Epidermal melanocyte (primary cell): ENCODE results near the gene APBA1.

Experiments used
- DNase-seq: peaks from one replicate; pipeline ENCODE4 v3.0.0; 2011; ENCODE audit warnings: low spot score; ENCODE audit not compliant: insufficient read length

APBA1 gene

DNA sequence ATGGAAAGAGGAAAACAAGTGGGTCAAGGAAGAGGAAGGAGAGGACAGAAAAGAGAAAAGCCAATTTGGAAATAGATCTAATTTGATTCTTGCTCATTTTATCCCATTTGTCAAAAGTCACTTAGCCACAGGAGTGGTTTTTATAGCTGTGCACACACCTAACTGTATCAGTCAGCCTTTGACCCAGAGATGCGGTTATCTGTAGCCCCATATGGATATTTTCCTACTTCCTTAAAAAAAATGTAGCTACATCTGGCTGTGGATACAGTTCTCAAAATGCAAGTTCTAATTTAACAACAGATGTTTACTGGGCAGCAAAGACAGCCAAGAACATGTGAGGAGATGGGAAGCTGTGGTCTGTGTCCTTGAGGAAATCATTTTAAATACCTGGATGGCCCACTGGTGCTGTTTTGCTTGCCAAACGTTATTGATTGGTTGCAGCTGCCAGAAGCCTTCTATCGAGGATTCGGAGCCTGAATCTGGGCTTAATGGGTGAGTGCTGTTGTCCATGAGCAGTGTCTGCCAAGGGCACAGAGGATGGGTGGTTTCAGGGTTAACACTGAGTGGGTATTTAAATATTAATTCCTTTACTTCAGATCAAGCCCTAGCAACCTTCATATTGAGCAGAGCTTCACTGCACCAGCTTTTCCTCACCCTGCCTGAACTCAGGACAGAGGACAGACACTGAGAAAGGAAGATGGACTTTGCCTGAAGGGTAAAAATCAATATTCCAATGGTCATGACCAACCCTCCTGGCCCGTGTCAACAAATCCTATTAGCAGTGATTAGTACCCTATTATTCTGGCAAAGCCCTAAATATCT, 92.2 kb downstream of the APBA1 start:
- no peak for DNase-seq

DNA sequence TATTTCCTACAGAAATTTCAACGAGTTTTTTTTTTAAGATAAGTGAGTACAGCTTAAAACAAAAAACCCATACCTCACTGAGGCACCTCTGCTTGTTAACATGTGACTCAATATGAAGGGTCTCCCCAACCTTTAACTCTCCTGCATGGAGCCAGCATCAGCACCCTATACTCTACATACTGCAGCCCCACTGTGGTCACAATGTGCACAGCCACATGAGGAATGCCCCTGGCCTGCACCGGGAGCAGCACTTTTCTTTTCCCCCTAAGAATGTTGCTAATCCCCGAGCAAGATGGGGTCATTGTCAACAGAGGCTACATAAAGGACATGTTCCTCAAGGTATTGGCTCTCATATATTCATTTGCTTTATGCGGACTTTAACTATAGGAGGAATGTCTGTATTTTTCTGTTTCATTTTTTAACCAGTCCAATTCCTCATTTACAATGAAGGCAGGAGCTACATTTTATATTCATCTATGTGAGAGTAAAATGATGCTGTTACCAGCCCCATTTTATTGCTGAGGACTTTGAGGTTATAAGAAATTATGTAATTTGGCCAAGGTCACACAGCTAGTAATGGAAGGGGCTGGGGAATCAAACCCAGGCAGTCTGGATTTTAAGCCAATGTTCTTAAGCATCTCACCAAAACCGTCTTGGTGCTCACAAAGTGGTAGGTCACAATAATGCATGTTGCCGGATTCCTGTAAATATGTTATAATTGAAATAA, 93.0 kb downstream of the APBA1 start:
- DNase-seq = no peak

DNA sequence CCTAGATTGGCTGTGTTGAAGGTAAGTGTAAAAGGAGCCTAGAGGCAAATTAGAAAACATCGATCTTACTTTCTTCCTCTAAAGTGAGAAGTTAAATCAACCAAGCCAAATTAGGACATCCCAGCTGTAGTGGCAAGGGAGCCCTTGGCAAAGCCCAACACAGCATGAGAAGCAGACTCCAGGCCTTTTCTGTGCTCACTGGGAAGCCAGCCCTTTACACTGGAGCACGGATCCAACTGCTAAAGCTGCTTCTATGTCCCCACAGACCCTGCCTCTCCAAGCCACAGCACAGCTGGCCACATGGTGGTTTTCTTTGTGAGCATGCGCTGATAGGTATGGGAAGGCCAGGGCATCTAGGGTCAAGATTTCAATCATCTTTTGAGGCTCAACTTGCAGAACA, 94.1 kb downstream of the APBA1 start:
- no peak for DNase-seq

DNA sequence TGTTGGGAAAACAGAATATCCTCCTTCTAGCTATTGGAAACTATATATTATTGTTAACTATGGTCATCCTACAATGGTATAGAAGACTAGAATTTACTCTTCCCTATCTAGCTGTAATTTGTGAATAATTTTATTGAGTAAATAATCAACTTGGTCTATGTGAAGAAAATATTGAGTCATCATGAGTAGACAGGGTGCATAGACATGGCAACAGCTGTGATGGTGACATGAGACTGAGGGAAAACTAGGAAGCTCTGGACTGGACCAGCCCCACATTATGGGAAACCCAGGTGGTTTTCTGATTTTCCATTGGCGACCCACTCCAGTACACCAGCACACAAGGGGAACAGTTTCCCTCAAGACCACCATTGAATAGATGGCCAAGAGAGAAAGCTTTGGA, 95.0 kb downstream of the APBA1 start:
- DNase-seq = no peak

DNA sequence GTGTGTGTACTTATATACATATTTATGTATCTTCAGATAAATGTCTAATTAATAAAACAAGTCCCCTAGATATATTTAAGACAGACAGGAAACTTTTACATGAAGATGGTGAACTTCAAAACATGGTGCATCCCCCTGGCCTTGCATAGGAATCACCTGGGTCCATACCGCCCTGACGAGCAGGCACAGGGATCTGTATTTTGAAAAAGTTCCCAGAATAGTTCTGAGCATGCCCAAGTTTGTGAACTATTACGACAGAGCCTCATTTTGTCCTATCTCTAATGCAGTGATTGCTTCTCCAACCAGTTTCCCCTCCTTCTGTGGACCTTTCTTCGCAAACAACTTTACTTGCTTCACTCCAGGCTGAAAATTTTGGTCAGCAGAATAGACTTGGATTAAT, 98.1 kb downstream of the APBA1 start:
- no peak for DNase-seq

DNA sequence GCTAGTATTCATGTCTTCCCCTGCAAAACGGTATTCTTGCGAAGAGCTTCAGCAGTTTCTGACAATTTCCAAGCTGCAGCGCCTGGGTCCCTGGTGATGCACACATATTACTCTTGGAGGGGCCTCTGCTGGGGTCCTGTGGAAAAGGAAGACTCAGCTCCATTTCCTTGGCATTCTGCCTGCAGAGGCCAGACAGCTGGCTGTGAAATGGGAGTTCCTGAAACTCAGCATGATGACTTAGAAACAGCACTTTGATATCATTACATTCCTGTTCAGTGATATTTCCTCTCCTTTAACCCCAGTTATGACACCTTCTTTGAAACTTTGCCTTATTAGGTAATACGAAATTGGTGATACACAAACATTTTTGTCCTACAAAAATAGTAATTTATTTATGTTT, 98.5 kb downstream of the APBA1 start:
- no peak for DNase-seq

DNA sequence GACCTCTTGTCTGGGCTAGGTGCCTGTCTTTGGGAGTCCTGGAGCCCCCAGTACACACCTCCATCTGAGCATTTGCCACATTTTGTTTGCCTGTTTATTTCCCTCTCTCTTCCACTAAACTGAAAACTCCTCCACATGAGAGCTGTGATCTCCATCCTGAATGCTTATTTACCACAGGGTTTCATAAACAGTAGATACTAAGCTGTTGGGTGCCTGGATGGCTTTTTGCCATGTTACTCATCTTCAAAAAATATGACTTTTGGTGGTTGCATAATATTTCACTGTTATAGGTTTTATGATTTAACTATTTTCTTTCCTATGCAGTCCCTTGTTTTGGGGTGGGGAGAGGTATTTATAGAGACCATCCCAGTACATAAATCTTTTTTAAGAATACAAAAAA, 99.6 kb downstream of the APBA1 start:
- no peak for DNase-seq

DNA sequence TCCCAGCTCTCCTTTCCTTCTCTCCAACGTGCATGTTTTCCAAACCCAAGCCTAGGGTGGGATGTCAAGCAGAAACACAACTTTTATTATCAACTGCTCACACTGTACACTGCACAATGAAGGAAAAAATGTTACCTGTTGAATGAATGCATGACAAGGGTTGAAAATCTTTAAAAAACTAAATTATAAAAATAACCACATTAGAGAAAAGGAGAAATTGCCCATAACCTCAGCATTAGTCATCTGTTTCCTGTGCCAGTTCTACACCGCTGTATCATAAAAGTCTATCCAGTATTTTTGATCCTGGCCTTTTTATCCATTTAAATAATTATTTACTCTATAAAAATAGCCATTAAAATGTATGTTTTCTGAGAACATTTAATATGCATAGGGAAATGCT, 101.1 kb downstream of the APBA1 start:
- no peak for DNase-seq

DNA sequence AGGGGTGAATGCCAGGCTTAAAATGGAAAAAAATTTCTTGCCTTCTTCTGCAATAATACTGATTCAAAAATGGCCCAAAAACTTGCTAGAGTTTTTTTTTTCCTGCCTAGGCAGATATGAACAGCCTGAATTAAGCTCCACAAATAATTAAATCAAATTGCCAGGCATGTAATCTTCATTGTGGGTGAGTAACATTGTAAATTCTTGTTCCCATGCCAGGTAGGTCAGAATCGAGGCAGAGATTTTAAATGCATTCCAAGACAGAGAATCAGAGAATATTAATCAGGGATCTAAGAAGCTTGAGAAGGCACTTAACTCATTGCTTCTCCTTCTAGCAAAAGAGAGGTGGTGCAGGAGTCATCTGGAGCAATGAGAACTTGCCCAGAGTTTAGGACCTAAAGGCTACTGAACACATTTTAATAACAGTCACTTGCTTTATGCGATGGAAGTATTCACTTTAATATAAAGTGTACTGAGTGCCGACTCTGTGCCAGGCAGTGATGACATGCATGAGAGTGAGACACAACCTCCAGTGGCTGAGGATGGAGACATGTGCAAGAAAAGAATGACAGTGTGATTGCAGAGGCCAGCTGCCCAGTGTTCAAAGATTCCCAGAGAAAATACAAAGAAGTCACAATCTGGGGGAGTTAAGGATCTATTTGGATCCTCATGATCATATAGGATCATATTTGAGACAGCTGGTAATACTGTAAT, 102.3 kb downstream of the APBA1 start:
- DNase-seq = no peak

DNA sequence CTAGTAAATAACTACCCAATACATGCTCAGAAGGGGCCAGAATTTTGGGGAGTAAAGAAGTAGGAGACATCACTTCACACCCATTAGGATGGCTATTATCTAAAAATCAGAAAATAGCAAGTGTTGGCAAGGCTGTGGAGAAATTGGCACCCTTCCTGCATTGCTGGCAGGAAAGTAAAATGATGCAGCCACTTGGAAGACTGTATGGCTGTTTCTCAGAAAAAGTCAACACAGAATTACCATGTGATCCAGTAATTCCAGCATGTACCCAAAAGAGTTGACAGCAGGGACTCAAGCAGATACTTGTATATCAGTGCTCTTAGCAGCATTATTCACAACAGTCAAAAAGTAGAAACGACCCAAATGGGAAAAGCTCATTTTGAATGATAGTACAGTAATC, 107.6 kb downstream of the APBA1 start:
- no peak for DNase-seq

DNA sequence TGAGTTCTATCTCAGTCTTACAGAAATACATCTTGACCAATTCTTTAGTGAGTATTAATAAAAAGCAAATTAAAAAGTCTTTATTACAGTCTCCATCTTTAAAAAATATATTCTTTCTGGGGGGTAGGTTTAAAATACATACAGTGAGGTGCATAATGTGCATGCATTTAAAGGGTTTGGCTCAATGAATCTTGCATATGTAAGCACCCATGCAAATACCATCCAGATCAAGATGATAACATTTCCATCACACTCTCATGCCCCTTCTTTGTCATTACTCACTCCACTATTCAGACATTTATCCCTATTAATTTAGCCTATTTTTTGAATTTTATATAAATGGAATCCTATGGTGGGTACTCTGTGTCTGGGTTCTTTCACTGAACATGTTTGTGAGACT, 113.0 kb downstream of the APBA1 start:
- DNase-seq = no peak

DNA sequence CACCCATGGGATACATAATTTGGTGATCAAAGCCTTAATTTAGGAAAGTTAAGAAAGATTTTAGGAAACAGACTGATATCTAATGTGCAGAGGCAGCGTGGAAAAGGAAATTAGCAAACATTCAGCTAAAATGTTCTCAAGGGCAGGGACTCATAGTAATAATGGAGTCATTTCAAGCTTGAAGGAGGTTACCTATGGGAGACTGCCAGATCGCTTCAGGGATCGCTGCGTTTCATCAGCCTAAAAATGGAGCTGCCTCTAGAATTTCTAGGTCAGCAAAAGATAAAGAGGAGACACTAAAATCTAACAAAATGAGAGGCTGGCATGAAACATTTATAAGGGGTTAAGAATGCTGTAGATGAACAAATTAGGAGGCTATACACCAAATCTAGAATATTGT, 115.5 kb downstream of the APBA1 start:
- DNase-seq = no peak

DNA sequence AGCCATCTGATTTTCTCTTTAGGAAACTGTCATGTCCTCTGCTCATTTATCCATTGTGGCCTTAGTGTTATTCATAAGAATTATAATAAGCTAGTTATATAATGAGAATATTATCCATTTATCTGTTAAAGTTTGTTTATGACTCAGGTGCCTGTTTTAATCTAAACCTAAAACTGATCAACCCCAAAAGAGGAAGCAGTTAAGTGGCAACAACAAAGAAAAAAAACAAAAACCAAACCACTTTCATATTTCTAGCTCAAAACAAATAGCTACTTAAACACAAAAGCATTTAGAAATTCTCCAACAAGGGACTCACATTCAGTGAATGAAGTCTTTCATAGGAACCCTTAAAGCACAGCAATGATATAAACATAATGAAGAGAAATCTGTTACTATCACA, 116.4 kb downstream of the APBA1 start:
- no peak for DNase-seq

DNA sequence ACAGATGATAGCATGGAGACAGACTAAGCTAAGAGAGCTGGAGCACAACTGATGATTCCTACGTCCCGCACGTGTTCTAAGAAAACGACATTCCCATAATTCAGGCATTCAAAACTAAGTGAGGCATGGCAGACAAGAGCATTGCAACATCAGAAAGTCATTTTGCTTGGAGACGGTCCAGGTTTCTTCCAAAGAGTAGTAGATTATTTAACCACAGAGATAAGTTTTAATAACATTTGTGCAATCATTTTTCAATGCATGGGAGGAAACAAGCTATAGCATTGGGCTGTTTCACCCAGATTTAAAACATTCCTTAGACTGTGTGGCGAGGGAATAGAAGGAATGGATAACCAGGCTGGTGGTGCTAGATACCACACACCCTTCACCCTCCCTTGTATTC, 117.2 kb downstream of the APBA1 start:
- DNase-seq = no peak

DNA sequence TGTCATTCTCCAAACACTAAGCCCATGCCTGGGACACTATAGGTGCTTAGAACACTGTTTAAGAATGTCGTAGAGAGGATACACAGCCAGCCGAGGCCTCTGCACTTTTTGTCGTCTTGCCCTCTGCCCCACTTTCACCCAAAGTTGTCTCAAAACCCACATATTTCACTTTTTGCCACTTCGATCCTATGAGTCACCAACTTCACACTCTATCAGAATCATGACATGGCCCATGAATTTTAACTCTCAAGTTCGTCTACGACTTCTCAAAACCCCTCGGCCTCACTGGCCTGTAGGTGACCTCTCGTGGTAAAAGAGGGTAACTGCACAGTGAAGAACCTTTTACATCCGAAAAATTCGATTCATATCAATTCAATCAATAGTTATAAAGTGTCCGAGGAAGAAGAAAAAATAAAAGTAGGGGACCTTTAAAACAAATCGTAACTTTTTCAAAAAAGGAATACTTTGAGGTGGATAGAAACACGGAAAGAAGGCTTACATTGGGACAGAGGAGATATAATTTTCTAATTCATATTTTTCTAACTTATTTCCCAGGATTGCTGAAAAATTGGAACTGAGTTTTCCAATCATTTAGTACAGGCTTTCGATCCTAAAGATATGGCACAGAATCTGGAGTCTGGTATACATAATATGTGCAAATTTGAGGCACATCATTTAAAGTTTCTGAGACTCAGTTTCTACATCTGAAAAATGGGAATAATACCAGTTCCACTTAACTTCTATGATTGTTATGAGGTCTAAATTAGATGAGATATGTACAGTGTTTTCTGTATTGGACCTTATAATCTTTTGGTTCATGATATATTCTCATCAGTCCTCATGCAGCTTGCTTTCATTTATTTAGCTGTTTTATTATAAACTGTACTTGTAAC, 122.6 kb downstream of the APBA1 start:
- DNase-seq = peak; percentile 46

DNA sequence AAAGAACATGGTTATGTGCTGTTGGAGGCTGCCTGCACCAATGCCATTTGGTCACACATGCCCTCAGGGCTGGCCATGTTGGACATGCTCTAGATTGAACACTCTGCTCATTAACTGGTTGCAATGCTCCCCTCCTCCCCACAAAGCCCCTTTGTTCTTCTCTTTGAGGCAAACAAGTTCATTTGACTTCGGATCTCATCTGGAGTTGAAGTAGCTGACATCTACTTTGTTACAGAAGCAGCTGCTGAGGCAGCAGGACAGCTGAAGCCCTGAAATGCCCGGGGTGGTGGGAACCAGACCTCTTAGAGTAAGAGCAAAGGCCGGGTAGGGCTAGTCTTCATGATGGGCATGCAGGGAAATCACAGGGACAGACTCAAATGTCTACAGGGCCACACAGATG, 123.5 kb downstream of the APBA1 start:
- peak; percentile 42 for DNase-seq

DNA sequence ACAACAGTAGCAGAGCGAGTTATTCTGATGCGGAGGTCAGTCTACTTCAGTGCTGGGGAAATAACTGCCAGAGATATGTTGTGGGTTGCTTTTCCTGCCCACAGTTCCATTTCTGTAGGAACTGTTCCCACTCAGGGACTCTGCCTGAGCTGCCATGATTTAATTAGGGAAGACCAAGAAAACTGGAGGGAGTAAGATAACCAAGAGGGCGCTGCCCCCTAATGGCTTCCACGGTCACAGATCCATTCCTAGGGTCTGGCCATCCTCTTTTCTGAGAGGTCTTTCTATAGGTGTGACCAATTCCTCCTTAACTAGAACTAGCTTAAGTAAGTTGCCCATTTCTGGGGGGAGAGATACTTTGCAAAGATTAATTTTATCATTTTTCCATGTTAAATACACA, 125.9 kb downstream of the APBA1 start:
- DNase-seq = no peak

DNA sequence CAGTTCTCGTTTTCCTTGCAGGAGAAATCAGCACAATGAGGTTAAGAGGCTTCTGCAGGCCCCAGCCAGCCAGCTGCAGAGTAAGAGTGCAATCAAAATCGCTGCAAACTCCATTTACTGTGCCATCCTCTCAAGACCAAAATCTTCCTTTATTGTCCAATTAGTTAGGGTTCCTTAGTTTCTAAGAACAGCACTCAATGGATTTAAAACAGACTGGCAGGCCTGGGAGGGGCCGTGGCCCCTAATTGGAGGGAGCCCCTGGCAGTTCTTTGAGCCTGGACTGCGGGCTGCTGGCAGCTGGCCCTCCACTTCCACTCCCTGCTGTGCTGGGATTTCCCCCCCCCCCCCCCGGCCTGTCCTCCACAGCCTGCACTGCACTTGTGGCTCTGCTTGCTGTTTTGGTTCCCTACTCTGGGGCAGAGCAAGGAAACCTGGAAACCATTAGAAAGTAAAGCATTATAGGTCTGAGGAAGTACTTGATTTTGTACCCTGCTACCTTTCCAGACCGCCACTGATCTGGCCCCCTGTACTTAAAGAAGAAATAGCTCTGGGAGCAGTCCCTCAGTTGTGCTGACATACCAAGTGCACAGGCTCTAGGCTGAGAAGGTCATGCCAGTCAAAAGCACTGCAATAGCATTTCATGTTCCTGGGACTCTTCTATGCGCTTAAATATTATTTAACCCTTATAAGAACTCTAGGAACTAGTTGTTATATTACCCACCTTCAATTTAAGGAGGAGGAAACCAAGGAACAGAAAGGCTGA, 129.0 kb downstream of the APBA1 start:
- no peak for DNase-seq

DNA sequence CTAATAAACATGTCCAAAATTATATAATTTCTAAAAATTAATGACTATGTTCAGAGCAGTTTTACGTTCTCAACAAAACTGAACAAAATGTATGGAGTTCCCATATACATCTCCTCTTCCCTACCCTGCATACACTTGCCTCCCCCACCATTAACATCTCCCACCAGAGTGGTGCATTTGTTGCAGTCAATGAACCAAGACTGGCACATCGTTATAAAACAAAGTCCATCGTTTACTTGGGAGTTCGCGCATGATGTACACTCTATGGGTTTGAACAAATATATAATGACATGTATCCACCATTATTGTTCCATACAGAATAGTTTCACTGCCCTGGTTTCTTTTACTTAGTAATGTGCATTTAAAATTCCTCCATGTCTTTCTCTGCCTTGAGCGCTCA, 130.1 kb downstream of the APBA1 start:
- no peak for DNase-seq

DNA sequence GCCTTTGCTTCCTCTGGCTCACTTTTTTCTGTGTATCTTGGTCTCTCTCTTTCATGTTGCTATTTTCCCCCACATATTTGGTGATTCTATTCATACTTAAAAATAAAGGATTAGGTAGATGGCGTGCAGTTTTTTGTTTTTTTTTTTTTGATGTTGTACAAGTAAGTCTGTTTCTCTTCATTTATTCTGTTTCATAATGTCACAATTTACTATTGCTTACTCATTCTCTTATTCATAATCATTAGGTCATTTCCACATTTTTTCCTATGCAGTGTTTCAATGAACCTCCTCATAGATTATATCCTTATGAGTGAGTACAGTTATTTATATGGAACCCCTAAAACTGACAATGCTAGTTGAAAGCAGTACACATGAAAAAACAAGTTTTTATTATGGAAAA, 136.3 kb downstream of the APBA1 start:
- DNase-seq = no peak
